HCT116 (cell line): ENCODE measurements around the gene STPG2. TPM values are rescaled to one million over a fixed set of nuclear protein-coding genes. Genes with fewer than 3 reads are reported as not detected.

Source experiments
- ATAC-seq: fragments of 200-7000 bp; cut with Tn5 transposase; 2 replicates; pipeline ENCODE4 v1.9.1; 2020; ENCODE audit warnings: mild to moderate bottlenecking, moderate library complexity
- BruUV-seq: library from RNA; stranded (reverse); fragments of 400-500 nt; replicated peaks from 2 replicates; lab custom pipeline; 2021; lab: Mats Ljungman, UMichigan
- CTCF ChIA-PET: fragments of 300-600 bp; sonication (Branson Sonifier 250); formaldehyde crosslinking; loops from one replicate; lab custom pipeline; 2021; ENCODE audit warnings: antibody characterized with exemption; lab: Charles Lee
- POLR2A ChIA-PET: fragments of 300-600, 350-600 bp; sonication (Branson Sonifier 250); formaldehyde crosslinking; loops from one replicate; lab custom pipeline; 2021; ENCODE audit warnings: antibody characterized with exemption; lab: Charles Lee
- RAD21 ChIA-PET, 2 experiments: fragments of 300-600 bp; sonication (Branson Sonifier 250); formaldehyde crosslinking; loops; one replicate each; lab custom pipeline; 2023; ENCODE audit warnings: low total read pairs in 2 of 2; ENCODE audit not compliant: uncharacterized antibody in 2 of 2, unreplicated experiment in 2 of 2, low non-redundant PET in 1 of 2; lab: Charles Lee
- DNase-seq: peaks from one replicate; pipeline ENCODE4 v3.0.0-alpha.2; 2010; ENCODE audit warnings: low read depth, low spot score
- H2AFZ ChIP-seq: fragments of 200-600 bp; shearing (Covaris generic), sonication (generic); 2 replicates; pipeline ENCODE4 v1.6.1; 2017; ENCODE audit warnings: low read depth, mixed run types, mixed read lengths, antibody characterized with exemption, low read length; ENCODE audit not compliant: poor library complexity, severe bottlenecking
- H3K27ac ChIP-seq: 2 replicates; pipeline ENCODE4 v1.5.1; 2012; ENCODE audit warnings: low read depth, low read length
- H3K27me3 ChIP-seq: fragments of 200-600 bp; sonication (generic); 2 replicates; pipeline ENCODE4 v1.6.1; 2016; ENCODE audit warnings: mixed run types, low read length, mixed read lengths; ENCODE audit not compliant: insufficient read depth
- H3K36me3 ChIP-seq, 2 experiments: fragments of 200-500 bp in 1 of 2; fragments of 200-600 bp in 1 of 2; sonication (Bioruptor generic) in 1 of 2; sonication (generic) in 1 of 2; 2 replicates each; pipeline versions ENCODE4 v1.5.1 to v1.6.1; 2014 to 2016; ENCODE audit warnings: low read length in 2 of 2, inconsistent platforms in 1 of 2, mixed read lengths in 1 of 2, mixed run types in 1 of 2; ENCODE audit not compliant: insufficient read depth in 2 of 2, control insufficient read depth in 1 of 2
- H3K4me1 ChIP-seq, 2 experiments: fragments of 200-600 bp in 1 of 2; sonication (generic) in 1 of 2; 2 replicates each; pipeline versions ENCODE4 v1.5.1 to v1.6.1; 2012 to 2017; ENCODE audit warnings: low read length in 2 of 2, inconsistent platforms in 1 of 2, mild to moderate bottlenecking in 1 of 2, mixed read lengths in 1 of 2, mixed run types in 1 of 2, moderate library complexity in 1 of 2; ENCODE audit not compliant: insufficient read depth in 2 of 2, control insufficient read depth in 1 of 2
- H3K4me2 ChIP-seq: fragments of 200-600 bp; sonication (generic); 2 replicates; pipeline ENCODE4 v1.6.1; 2017; ENCODE audit warnings: mixed run types, low read length, mixed read lengths
- H3K4me3 ChIP-seq, 2 experiments: fragments of 200-600 bp in 1 of 2; sonication (generic) in 1 of 2; replicated peaks in 1 of 2; 2 replicates each; pipeline ENCODE4 v1.5.1; 2011 to 2016; ENCODE audit warnings: low read length in 2 of 2, control low read depth in 1 of 2, low read depth in 1 of 2, mild to moderate bottlenecking in 1 of 2, mixed read lengths in 1 of 2, mixed run types in 1 of 2
- H3K79me2 ChIP-seq: fragments of 200-600 bp; sonication (generic); 2 replicates; pipeline ENCODE4 v1.6.1; 2017; ENCODE audit warnings: mild to moderate bottlenecking, mixed run types, low read length, moderate library complexity, mixed read lengths; ENCODE audit not compliant: insufficient read depth
- H3K9ac ChIP-seq: fragments of 200-600 bp; sonication (generic); 2 replicates; pipeline ENCODE4 v1.6.1; 2016; ENCODE audit warnings: low read length, mixed read lengths
- H3K9me2 ChIP-seq: fragments of 200-600 bp; sonication (generic), shearing (Covaris generic); 2 replicates; pipeline ENCODE4 v1.6.1; 2017; ENCODE audit warnings: mixed run types, mild to moderate bottlenecking, moderate library complexity; ENCODE audit not compliant: insufficient read depth
- H3K9me3 ChIP-seq, 2 experiments: fragments of 200-500 bp in 1 of 2; fragments of 200-600 bp in 1 of 2; sonication (Bioruptor generic) in 1 of 2; sonication (generic) in 1 of 2; 2 replicates each; pipeline ENCODE4 v1.6.1; 2014 to 2017; ENCODE audit warnings: low read length in 2 of 2, mixed read lengths in 2 of 2, inconsistent platforms in 1 of 2, low read depth in 1 of 2, mild to moderate bottlenecking in 1 of 2, mixed run types in 1 of 2, moderate library complexity in 1 of 2; ENCODE audit not compliant: control insufficient read depth in 1 of 2, insufficient read depth in 1 of 2
- H4K20me1 ChIP-seq: fragments of 200-600 bp; sonication (generic), shearing (Covaris generic); 2 replicates; pipeline ENCODE4 v1.6.1; 2017; ENCODE audit warnings: mixed run types, mild to moderate bottlenecking, moderate library complexity; ENCODE audit not compliant: insufficient read depth
- ATF3 ChIP-seq: IDR thresholded peaks from 2 replicates; pipeline ENCODE4 v1.6.1; 2012
- CEBPB ChIP-seq: IDR thresholded peaks from 2 replicates; pipeline ENCODE4 v1.6.1; 2012; ENCODE audit warnings: low read depth
- JUND ChIP-seq: IDR thresholded peaks from 2 replicates; pipeline ENCODE4 v1.6.1; 2012
- POLR2AphosphoS5 ChIP-seq: IDR thresholded peaks from 2 replicates; pipeline ENCODE4 v1.6.1; 2011; ENCODE audit warnings: mild to moderate bottlenecking, low read depth, low read length, moderate library complexity
- RAD21 ChIP-seq: IDR thresholded peaks from 2 replicates; pipeline ENCODE4 v1.6.1; 2012; ENCODE audit warnings: low read depth, mild to moderate bottlenecking
- REST ChIP-seq: IDR thresholded peaks from 2 replicates; pipeline ENCODE4 v1.6.1; 2012; ENCODE audit warnings: low read depth
- SP1 ChIP-seq: IDR thresholded peaks from 2 replicates; pipeline ENCODE4 v1.6.1; 2012; ENCODE audit warnings: low read depth
- SRF ChIP-seq: IDR thresholded peaks from 2 replicates; pipeline ENCODE4 v1.6.1; 2012; ENCODE audit warnings: low read depth
- TCF7L2 ChIP-seq: IDR thresholded peaks from 2 replicates; pipeline ENCODE4 v1.7.0; 2011; ENCODE audit warnings: borderline replicate concordance, inconsistent platforms; ENCODE audit not compliant: insufficient read depth, insufficient read length; ENCODE audit errors: extremely low read depth
- YY1 ChIP-seq: IDR thresholded peaks from 2 replicates; pipeline ENCODE4 v1.6.1; 2011; ENCODE audit warnings: low read length, low read depth, moderate library complexity, mild to moderate bottlenecking; ENCODE audit not compliant: insufficient replicate concordance; ENCODE audit errors: extremely low read depth
- ZFX ChIP-seq: fragments of 450-650 bp; IDR thresholded peaks from 2 replicates; pipeline ENCODE4 v1.6.1; 2017
- intact Hi-C: fragments of 100-400 bp; cut with micrococcal nuclease; formaldehyde crosslinking; loops from 2 replicates; pipeline ENCODE4 v1.10.0; 2022
- total RNA-seq: library from RNA; stranded (reverse); gene quantifications from one replicate; pipeline ENCODE4 v1.2.1, GENCODE V29; 2021; ENCODE audit not compliant: unreplicated experiment
- TF ChIP-seq, protein P1 (sequence below): IDR thresholded peaks from 2 replicates; pipeline ENCODE4 v1.6.1; 2011; ENCODE audit warnings: mild to moderate bottlenecking, low read length, moderate library complexity; ENCODE audit not compliant: insufficient replicate concordance; ENCODE audit errors: extremely low read depth
- TF ChIP-seq, protein P2 (sequence below): IDR thresholded peaks from 2 replicates; pipeline ENCODE4 v1.6.1; 2012

The STPG2 gene
- total RNA-seq, 1 experiment from 2014 or later = not detected

GRCh38 chr4:97691111-97691605 is 452.1 kb downstream of the STPG2 start:
- no peak overlapping the region for H3K27ac ChIP-seq
- intact Hi-C loops = no loop called here
- RAD21 ChIA-PET = no interaction called here
- no peaks in the 10 kb centered on the region for H3K36me3 ChIP-seq
- CTCF ChIA-PET = no interaction called here
- POLR2A ChIA-PET = no interaction called here
- H2AFZ ChIP-seq = no peak overlapping the region
- H3K9me2 ChIP-seq = peaks cover 3% of the 10 kb centered on the region; the same call in 1 of the 2 replicates
- no peak overlapping the region for H3K4me2 ChIP-seq
- no peak for DNase-seq
- TF ChIP-seq YY1 = no peak
- TF ChIP-seq SRF = no peak
- no peak for TF ChIP-seq JUND
- TF ChIP-seq SP1 = no peak
- TF ChIP-seq ATF3 = no peak
- TF ChIP-seq RAD21 = no peak
- TF ChIP-seq POLR2AphosphoS5 = no peak
- TF ChIP-seq, protein P1, sequence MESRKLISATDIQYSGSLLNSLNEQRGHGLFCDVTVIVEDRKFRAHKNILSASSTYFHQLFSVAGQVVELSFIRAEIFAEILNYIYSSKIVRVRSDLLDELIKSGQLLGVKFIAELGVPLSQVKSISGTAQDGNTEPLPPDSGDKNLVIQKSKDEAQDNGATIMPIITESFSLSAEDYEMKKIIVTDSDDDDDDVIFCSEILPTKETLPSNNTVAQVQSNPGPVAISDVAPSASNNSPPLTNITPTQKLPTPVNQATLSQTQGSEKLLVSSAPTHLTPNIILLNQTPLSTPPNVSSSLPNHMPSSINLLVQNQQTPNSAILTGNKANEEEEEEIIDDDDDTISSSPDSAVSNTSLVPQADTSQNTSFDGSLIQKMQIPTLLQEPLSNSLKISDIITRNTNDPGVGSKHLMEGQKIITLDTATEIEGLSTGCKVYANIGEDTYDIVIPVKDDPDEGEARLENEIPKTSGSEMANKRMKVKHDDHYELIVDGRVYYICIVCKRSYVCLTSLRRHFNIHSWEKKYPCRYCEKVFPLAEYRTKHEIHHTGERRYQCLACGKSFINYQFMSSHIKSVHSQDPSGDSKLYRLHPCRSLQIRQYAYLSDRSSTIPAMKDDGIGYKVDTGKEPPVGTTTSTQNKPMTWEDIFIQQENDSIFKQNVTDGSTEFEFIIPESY = no peak
- no peak for TF ChIP-seq REST
- no peak for TF ChIP-seq CEBPB
- TF ChIP-seq, protein P2, sequence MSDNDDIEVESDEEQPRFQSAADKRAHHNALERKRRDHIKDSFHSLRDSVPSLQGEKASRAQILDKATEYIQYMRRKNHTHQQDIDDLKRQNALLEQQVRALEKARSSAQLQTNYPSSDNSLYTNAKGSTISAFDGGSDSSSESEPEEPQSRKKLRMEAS = no peak
- no peak for TF ChIP-seq TCF7L2
- TF ChIP-seq ZFX = no peak
- no peak overlapping the region for H3K4me3 ChIP-seq
- no peaks in the 10 kb centered on the region for H3K4me1 ChIP-seq
- no peak overlapping the region for H3K9ac ChIP-seq
- BruUV-seq = no TSS peak
- H3K9me3 ChIP-seq = no peaks in the 10 kb centered on the region
- ATAC-seq = no peak
- no peaks in the 10 kb centered on the region for H3K27me3 ChIP-seq
- no peaks in the 10 kb centered on the region for H4K20me1 ChIP-seq
- H3K79me2 ChIP-seq = no peaks in the 10 kb centered on the region
